Neural cell (in vitro differentiated cells): ENCODE results near the gene PCDHB4.

Source experiments
- CTCF ChIP-seq: fragments of 450-650 bp; IDR thresholded peaks from 2 replicates; pipeline ENCODE4 v1.5.1; 2014; ENCODE audit warnings: antibody characterized with exemption, mild to moderate bottlenecking, moderate library complexity; ENCODE audit not compliant: poor library complexity, severe bottlenecking
- EP300 ChIP-seq: fragments of 450-650 bp; conservative IDR thresholded peaks from 2 replicates; pipeline ENCODE4 v1.6.1; 2014; ENCODE audit warnings: antibody characterized with exemption, mild to moderate bottlenecking, moderate library complexity; ENCODE audit not compliant: poor library complexity, severe bottlenecking
- EZH2 ChIP-seq: fragments of 200-600, 300-800 bp; shearing (Covaris generic), sonication (generic); IDR thresholded peaks from 2 replicates; pipeline ENCODE4 v1.6.1; 2014; ENCODE audit warnings: antibody characterized with exemption, low read length, borderline replicate concordance, mild to moderate bottlenecking; ENCODE audit not compliant: insufficient read depth, poor library complexity, severe bottlenecking
- MXI1 ChIP-seq: fragments of 450-650 bp; conservative IDR thresholded peaks from 2 replicates; pipeline ENCODE4 v1.6.1; 2014; ENCODE audit warnings: antibody characterized with exemption, mild to moderate bottlenecking; ENCODE audit not compliant: poor library complexity, severe bottlenecking

GRCh38 chr5:141155540-141156374, 34.1 kb downstream of the PCDHB4 start:
- TF ChIP-seq CTCF (no peak), EP300 (no peak), MXI1 (no peak), EZH2 (no peak)
